Hepatocyte (in vitro differentiated cells): Measurements from ENCODE around the gene GLMP. TPM values are rescaled to one million over a fixed set of nuclear protein-coding genes. Genes with fewer than 3 reads are reported as not detected.

Source experiments
- DNase-seq: peaks from one replicate; pipeline ENCODE4 v3.0.0-alpha.2; 2016; ENCODE audit warnings: low spot score
- H2AFZ ChIP-seq: fragments of 200-600 bp; sonication (generic); 2 replicates; pipeline ENCODE4 v1.6.0; 2016; ENCODE audit warnings: antibody characterized with exemption, mild to moderate bottlenecking
- H3K27ac ChIP-seq: fragments of 200-600 bp; sonication (generic); 2 replicates; pipeline ENCODE4 v1.5.1; 2016; ENCODE audit warnings: mild to moderate bottlenecking
- H3K27me3 ChIP-seq: fragments of 200-600 bp; sonication (generic); 2 replicates; pipeline ENCODE4 v1.6.1; 2016
- H3K36me3 ChIP-seq: fragments of 200-600 bp; sonication (generic); replicated peaks from 2 replicates; pipeline ENCODE4 v1.5.1; 2016; ENCODE audit warnings: low read depth; ENCODE audit not compliant: insufficient read depth
- H3K4me1 ChIP-seq: fragments of 200-600 bp; sonication (generic); 2 replicates; pipeline ENCODE4 v1.5.1; 2016; ENCODE audit warnings: mild to moderate bottlenecking, moderate library complexity; ENCODE audit not compliant: insufficient read depth
- H3K4me2 ChIP-seq: fragments of 200-600 bp; sonication (generic); 2 replicates; pipeline ENCODE4 v1.6.0; 2016
- H3K4me3 ChIP-seq: fragments of 200-600 bp; sonication (generic); 2 replicates; pipeline ENCODE4 v1.5.1; 2016; ENCODE audit warnings: mild to moderate bottlenecking
- H3K79me2 ChIP-seq: fragments of 200-600 bp; sonication (generic); 2 replicates; pipeline ENCODE4 v1.6.0; 2017; ENCODE audit warnings: mild to moderate bottlenecking
- H3K9me2 ChIP-seq: fragments of 200-600 bp; sonication (generic); replicated peaks from 2 replicates; pipeline ENCODE4 v1.6.0; 2017; ENCODE audit warnings: mild to moderate bottlenecking; ENCODE audit not compliant: insufficient read depth
- H3K9me3 ChIP-seq: fragments of 200-600 bp; sonication (generic); 2 replicates; pipeline ENCODE4 v1.5.1; 2016; ENCODE audit warnings: low read depth, mild to moderate bottlenecking
- H4K20me1 ChIP-seq: fragments of 200-600 bp; sonication (generic); 2 replicates; pipeline ENCODE4 v1.6.0; 2016; ENCODE audit warnings: mild to moderate bottlenecking; ENCODE audit not compliant: insufficient read depth, poor library complexity, severe bottlenecking
- EZH2 ChIP-seq: fragments of 200-600 bp; sonication (generic); IDR thresholded peaks from 2 replicates; pipeline ENCODE4 v1.6.1; 2016; ENCODE audit warnings: antibody characterized with exemption, mild to moderate bottlenecking, borderline replicate concordance
- EZH2phosphoT487 ChIP-seq: fragments of 200-600 bp; sonication (generic); IDR thresholded peaks from one replicate; pipeline ENCODE4 v1.6.1; 2018; ENCODE audit warnings: antibody characterized with exemption, mild to moderate bottlenecking, low read depth, moderate library complexity; ENCODE audit not compliant: unreplicated experiment, severe bottlenecking
- WGBS: methylation state at CpG from one replicate; pipeline ENCODE4 v1.1.6; 2016; ENCODE audit warnings: low lambda C conversion rate; ENCODE audit errors: missing lambda C conversion rate; 5-methylcytosine and 5-hydroxymethylcytosine counted together
- polyA plus RNA-seq: library from polyadenylated mRNA; unstranded; fragments of >200 nt; fragmentation: Nextera tagmentation; extraction: Ambion mirVana; gene quantifications from 2 replicates; pipeline ENCODE4 v1.2.1, GENCODE V29; 2016
- total RNA-seq: library from RNA; depleted of rRNA; stranded (reverse); fragments of >200 nt; gene quantifications from 2 replicates; pipeline ENCODE4 v1.2.3, GENCODE V29; 2014
- TF ChIP-seq, protein P1 (sequence below): fragments of 200-600 bp; sonication (generic); IDR thresholded peaks from 2 replicates; pipeline ENCODE4 v1.5.1; 2016; ENCODE audit warnings: antibody characterized with exemption, mild to moderate bottlenecking; ENCODE audit not compliant: poor library complexity

The GLMP gene
- total and polyA plus RNA-seq, 2 experiments from 2014 or later = 158 to 206 TPM

DNA sequence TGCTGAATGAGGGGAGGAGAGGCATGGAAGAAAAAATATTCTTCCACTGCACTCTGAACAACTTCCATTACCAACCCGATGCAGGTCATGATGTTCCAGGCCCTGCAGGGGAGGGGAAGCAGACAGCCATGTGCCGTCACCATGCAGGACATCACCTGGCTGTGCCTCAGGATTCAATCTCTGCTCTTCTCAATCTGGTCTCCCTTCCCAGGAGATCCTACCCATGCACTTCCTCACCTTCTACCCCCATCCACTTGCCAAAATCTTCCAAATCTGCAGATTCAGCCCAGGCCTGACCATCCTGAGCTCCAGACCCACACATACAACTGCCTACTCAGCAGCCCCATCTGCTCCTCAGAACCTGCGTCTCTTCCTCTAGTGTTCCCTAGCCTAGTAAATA is 41.8 kb downstream of the GLMP start:
- H3K27ac ChIP-seq = no peak overlapping the region
- no peaks in the 10 kb centered on the region for H3K27me3 ChIP-seq
- H3K4me2 ChIP-seq = no peak overlapping the region
- H3K4me3 ChIP-seq = no peak overlapping the region
- H3K9me2 ChIP-seq = no peaks in the 10 kb centered on the region
- no peak for TF ChIP-seq EZH2
- TF ChIP-seq EZH2phosphoT487 = no peak
- TF ChIP-seq, protein P1, sequence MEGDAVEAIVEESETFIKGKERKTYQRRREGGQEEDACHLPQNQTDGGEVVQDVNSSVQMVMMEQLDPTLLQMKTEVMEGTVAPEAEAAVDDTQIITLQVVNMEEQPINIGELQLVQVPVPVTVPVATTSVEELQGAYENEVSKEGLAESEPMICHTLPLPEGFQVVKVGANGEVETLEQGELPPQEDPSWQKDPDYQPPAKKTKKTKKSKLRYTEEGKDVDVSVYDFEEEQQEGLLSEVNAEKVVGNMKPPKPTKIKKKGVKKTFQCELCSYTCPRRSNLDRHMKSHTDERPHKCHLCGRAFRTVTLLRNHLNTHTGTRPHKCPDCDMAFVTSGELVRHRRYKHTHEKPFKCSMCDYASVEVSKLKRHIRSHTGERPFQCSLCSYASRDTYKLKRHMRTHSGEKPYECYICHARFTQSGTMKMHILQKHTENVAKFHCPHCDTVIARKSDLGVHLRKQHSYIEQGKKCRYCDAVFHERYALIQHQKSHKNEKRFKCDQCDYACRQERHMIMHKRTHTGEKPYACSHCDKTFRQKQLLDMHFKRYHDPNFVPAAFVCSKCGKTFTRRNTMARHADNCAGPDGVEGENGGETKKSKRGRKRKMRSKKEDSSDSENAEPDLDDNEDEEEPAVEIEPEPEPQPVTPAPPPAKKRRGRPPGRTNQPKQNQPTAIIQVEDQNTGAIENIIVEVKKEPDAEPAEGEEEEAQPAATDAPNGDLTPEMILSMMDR = no peak
- no peak for DNase-seq
- no peak overlapping the region for H2AFZ ChIP-seq
- no peaks in the 10 kb centered on the region for H4K20me1 ChIP-seq
- no peaks in the 10 kb centered on the region for H3K4me1 ChIP-seq
- H3K36me3 ChIP-seq = peaks cover 3% of the 10 kb centered on the region
- WGBS = 98% methylated on average over 3 of the region's 3 CpGs
- H3K79me2 ChIP-seq = no peaks in the 10 kb centered on the region
- no peaks in the 10 kb centered on the region for H3K9me3 ChIP-seq

DNA sequence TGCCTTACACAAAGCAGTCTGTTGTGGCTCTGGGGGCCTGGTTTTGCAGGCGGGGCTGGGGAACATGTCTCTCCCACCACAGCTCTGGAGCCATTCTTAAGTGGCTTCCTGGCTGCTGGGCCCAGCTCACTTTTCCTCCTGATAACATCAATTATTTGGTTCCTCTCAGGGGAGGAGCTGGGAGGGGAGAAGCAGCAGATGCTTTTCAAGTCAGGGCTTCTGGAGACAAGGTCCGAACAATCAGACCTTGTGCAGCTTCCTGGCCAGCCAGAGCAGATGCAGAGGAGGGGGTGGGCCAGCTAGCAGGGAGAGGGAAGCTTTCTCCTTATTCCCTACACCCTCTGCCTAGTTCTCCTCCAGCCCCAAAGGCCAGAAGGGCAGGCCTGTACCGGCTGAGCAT is 44.0 kb downstream of the GLMP start:
- no peak overlapping the region for H2AFZ ChIP-seq
- H3K36me3 ChIP-seq = no peaks in the 10 kb centered on the region
- no peaks in the 10 kb centered on the region for H3K79me2 ChIP-seq
- H3K4me2 ChIP-seq = no peak overlapping the region
- H3K9me2 ChIP-seq = no peaks in the 10 kb centered on the region
- no peaks in the 10 kb centered on the region for H3K4me1 ChIP-seq
- H3K4me3 ChIP-seq = no peak overlapping the region
- TF ChIP-seq, protein P1 = no peak
- no peak for TF ChIP-seq EZH2
- no peak for TF ChIP-seq EZH2phosphoT487
- H4K20me1 ChIP-seq = no peaks in the 10 kb centered on the region
- H3K27me3 ChIP-seq = no peaks in the 10 kb centered on the region
- WGBS = 50% methylated on average over 3 of the region's 3 CpGs
- H3K27ac ChIP-seq = no peak overlapping the region
- no peak for DNase-seq
- no peaks in the 10 kb centered on the region for H3K9me3 ChIP-seq

DNA sequence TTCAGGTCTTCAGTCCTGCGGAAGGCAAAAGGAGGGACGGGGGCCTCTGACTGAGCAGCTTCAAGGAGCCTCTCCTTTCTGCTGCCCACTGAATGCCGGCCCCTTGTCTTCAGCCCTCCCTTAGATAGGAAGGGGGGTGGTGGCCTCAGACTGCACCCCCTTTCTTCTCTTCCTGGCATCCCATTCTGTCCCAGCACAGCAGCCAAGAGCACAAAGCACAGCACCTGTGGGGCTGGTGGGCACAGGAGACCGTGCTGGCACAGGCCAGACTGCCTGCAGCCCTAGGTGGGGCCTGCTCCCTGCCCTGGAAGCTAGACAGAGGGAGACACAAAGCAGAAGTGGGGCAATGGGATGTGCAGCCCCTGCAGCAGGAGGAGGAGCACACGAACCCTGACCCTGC is 45.9 kb downstream of the GLMP start:
- 93% methylated on average over 5 of the region's 5 CpGs for WGBS
- H2AFZ ChIP-seq = no peak overlapping the region
- H3K4me1 ChIP-seq = no peaks in the 10 kb centered on the region
- no peak for DNase-seq
- H3K36me3 ChIP-seq = no peaks in the 10 kb centered on the region
- no peaks in the 10 kb centered on the region for H3K9me2 ChIP-seq
- no peak for TF ChIP-seq EZH2phosphoT487
- TF ChIP-seq, protein P1 = no peak
- no peak for TF ChIP-seq EZH2
- no peak overlapping the region for H3K4me3 ChIP-seq
- no peaks in the 10 kb centered on the region for H3K9me3 ChIP-seq
- no peaks in the 10 kb centered on the region for H3K79me2 ChIP-seq
- H3K27ac ChIP-seq = no peak overlapping the region
- no peaks in the 10 kb centered on the region for H3K27me3 ChIP-seq
- no peaks in the 10 kb centered on the region for H4K20me1 ChIP-seq
- no peak overlapping the region for H3K4me2 ChIP-seq

DNA sequence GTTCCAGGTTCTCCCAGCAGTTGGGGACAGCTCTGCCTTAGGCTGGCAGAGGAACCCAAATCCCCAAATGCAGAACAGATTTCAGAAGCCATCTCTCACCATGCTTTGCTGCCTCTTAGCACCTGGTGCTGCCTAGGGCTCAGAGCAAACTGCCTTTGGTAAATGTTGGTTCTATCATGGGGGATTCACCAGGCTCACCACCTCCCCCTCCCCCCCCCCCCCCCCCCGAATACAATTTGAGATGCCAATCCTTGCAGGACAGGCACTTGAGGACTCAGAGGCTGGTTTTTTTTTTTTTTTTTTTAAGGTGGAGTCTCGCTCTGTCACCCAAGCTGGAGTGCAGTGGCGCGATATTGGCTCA is 47.2 kb downstream of the GLMP start:
- TF ChIP-seq EZH2 (no peak), EZH2phosphoT487 (no peak)
- TF ChIP-seq, protein P1 = no peak
- Histone ChIP-seq H3K36me3 (no peaks in the 10 kb centered on the region), H3K4me2 (no peak overlapping the region), H3K79me2 (no peaks in the 10 kb centered on the region), H3K4me1 (no peaks in the 10 kb centered on the region), H3K27me3 (no peaks in the 10 kb centered on the region), H3K9me3 (no peaks in the 10 kb centered on the region), H3K27ac (no peak overlapping the region), H3K9me2 (no peaks in the 10 kb centered on the region), H4K20me1 (no peaks in the 10 kb centered on the region), H2AFZ (no peak overlapping the region), H3K4me3 (no peak overlapping the region)
- DNase-seq = no peak
- 94% methylated on average over 4 of the region's 4 CpGs for WGBS
